ENCODE data around the gene FEM1B. TPM values are rescaled to one million over a fixed set of nuclear protein-coding genes. Genes with fewer than 3 reads are reported as not detected.

The FEM1B gene
- total and polyA plus RNA-seq, 2 donors (not counting 3 experiments of a cell fraction or from before 2014, with no cell fraction given): 11.1 to 33.2 TPM

DNA sequence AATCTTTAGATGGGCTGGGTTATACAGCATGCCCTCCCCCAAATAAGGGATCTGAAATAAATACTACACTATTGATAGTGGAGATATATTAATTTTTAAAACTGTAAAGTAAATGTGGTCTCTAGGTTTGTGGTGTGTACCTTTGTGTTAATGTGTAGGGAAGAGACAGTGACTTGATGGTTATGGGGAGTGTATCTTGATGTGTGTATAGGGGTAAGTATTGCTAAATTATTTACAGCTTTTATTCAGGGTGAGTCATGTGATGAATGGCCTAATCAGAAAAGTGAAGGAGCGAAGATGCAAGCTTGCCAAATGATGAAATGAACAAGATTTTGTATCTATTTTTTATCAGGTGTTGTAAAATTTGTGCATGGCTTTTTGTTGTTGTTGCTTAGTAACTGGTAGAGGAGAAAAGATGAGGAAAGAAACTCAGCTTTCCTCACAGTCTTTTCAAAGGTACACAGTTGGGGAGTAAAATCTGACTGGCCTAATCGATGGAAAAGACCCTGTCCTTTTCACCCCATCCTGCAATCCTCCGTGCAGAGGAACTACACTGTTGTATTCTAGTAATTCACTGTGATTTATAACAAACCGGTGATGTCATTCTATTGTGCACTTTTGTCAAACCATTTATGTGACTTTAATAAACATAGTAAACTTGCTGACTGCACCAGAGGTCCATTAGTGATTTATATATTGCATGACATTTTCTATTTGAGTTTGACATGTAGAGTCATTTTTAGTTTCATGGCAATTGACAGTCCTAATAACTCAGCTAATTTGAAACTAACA is 17.7 kb downstream of the FEM1B start:
- Histone ChIP-seq H3K4me2 (ENCODE audit: insufficient read depth, low read length) (no peak overlapping the region), H3K9me1 (replicated peaks; ENCODE audit: control insufficient read depth, extremely low read depth, insufficient read depth, low read length) (peaks cover 2% of the 10 kb centered on the region), H4K20me1 (replicated peaks; ENCODE audit: control insufficient read depth, extremely low read depth, insufficient read depth, low read length) (peaks cover 7% of the 10 kb centered on the region), H3K9me3 (replicated peaks; ENCODE audit: control insufficient read depth, insufficient read depth, low read length) (no peaks in the 10 kb centered on the region), H3K4me1 (ENCODE audit: control insufficient read depth, extremely low read depth, insufficient read depth, low read length) (no peaks in the 10 kb centered on the region), H2AFZ (ENCODE audit: low read depth, low read length) (no peak overlapping the region), H3K9ac (replicated peaks; ENCODE audit: extremely low read depth, insufficient read depth, low read length) (no peak overlapping the region), H3K36me3 (ENCODE audit: control insufficient read depth in 2 of 2, extremely low read depth in 1 of 2, insufficient read depth in 2 of 2, low read length in 2 of 2) (peaks cover 9% of the 10 kb centered on the region in 2 experiments), H3K27ac (ENCODE audit: insufficient read depth, low read depth, low read length) (no peak overlapping the region), H3K27me3 (ENCODE audit: control insufficient read depth in 2 of 2, insufficient read depth in 2 of 2, low read length in 2 of 2) (no peaks in the 10 kb centered on the region), H3K4me3 (replicated peaks in 1 of 3; ENCODE audit: insufficient read depth in 1 of 3, low read depth in 1 of 3, low read length in 3 of 3) (no peak overlapping the region), H3K79me2 (ENCODE audit: control insufficient read depth, insufficient read depth, low read length) (peaks cover 33% of the 10 kb centered on the region)
- no TSS peak for BruUV-seq (replicated peaks)
- ChIA-PET POLR2A (no interaction called here), CTCF (interaction anchor here (1.5 to 2.5 kb wide), 4 partner anchors 11 to 99 kb away, joined by 3 to 13 read pairs (median 8); no protein-coding TSS in a partner anchor)
- intact Hi-C loops (cut with micrococcal nuclease): no loop called here
- dilution Hi-C loops (cut with MboI; ENCODE audit: extremely low pct_ligation_motif_present, low sequenced_read_pairs): no loop called here
- FAIRE-seq (no peak), DNase-seq (ENCODE audit: low read depth, low spot score) (no peak)
- TF ChIP-seq, protein P1, sequence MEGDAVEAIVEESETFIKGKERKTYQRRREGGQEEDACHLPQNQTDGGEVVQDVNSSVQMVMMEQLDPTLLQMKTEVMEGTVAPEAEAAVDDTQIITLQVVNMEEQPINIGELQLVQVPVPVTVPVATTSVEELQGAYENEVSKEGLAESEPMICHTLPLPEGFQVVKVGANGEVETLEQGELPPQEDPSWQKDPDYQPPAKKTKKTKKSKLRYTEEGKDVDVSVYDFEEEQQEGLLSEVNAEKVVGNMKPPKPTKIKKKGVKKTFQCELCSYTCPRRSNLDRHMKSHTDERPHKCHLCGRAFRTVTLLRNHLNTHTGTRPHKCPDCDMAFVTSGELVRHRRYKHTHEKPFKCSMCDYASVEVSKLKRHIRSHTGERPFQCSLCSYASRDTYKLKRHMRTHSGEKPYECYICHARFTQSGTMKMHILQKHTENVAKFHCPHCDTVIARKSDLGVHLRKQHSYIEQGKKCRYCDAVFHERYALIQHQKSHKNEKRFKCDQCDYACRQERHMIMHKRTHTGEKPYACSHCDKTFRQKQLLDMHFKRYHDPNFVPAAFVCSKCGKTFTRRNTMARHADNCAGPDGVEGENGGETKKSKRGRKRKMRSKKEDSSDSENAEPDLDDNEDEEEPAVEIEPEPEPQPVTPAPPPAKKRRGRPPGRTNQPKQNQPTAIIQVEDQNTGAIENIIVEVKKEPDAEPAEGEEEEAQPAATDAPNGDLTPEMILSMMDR (IDR thresholded peaks at IDR 0.05; ENCODE audit: extremely low read depth in 1 of 2, insufficient read depth in 1 of 2, low read depth in 1 of 2, low read length in 2 of 2): no peak
- TF ChIP-seq EZH2 (IDR thresholded peaks at IDR 0.05; ENCODE audit: borderline replicate concordance, low read depth, low read length, severe bottlenecking): no peak
- TF ChIP-seq POLR2A (IDR thresholded peaks at IDR 0.05; ENCODE audit: low read depth, low read length): no peak
- TF ChIP-seq, protein P2, sequence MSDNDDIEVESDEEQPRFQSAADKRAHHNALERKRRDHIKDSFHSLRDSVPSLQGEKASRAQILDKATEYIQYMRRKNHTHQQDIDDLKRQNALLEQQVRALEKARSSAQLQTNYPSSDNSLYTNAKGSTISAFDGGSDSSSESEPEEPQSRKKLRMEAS (IDR thresholded peaks at IDR 0.05; ENCODE audit: insufficient read depth, insufficient read length): no peak
- no peak for TF ChIP-seq JUN (IDR thresholded peaks at IDR 0.05; ENCODE audit: borderline replicate concordance, insufficient read depth, insufficient read length, low read depth)
- no peak for TF ChIP-seq POLR2AphosphoS5 (IDR thresholded peaks at IDR 0.05; ENCODE audit: insufficient read depth, low read depth, low read length)
- TF ChIP-seq FOS (IDR thresholded peaks at IDR 0.05; ENCODE audit: borderline replicate concordance, insufficient read depth, low read length): no peak
- no peak for TF ChIP-seq GATA2 (IDR thresholded peaks at IDR 0.05; ENCODE audit: insufficient read depth, insufficient read length, low read depth, low read length)
- no peak for TF ChIP-seq MYC (IDR thresholded peaks at IDR 0.05; ENCODE audit: low read depth, low read length)
